Ramos (cell line): ENCODE measurements around the gene APBA2.

Experiments
- in situ Hi-C: fragments of 300-500 bp; cut with MboI; formaldehyde crosslinking; loops from one replicate; pipeline ENCODE4 v1.14.3; 2022; ENCODE audit warnings: low sequenced_read_pairs; ENCODE audit not compliant: unreplicated experiment

APBA2 gene

GRCh38 chr15:28952666-28953491 is 67.1 kb downstream of the APBA2 start:
- in situ Hi-C loops, result no loop called here

DNA sequence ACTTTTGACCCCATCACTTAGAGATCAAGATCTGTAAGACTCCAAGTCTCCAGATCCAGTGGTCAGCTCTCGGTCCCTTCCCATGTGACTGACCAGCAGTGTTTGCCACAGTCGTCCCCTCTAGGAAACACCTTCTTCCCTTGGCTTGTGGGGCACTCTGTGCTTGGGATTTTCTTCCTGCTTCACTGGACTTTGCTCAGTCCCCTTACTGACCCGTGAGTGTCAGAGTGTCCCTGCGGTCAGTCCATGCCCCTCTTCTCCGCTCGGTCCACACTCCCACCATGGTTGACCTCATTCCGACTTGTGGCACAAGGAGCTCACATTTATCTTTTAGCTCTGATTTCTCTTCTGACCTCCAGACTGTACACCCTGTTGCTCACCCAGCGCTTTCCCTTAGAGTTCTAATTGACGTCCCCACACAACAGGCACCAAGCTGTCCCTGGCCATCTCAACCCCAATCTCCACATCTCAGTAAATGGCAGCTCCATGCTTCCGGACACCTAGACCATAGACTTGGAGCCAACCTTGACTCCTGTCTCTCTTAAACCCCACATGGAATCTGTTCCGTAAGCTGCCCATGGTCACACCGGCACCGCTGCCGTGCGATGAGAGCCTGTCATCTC is 67.9 kb downstream of the APBA2 start:
- in situ Hi-C loops, result no loop called here

DNA sequence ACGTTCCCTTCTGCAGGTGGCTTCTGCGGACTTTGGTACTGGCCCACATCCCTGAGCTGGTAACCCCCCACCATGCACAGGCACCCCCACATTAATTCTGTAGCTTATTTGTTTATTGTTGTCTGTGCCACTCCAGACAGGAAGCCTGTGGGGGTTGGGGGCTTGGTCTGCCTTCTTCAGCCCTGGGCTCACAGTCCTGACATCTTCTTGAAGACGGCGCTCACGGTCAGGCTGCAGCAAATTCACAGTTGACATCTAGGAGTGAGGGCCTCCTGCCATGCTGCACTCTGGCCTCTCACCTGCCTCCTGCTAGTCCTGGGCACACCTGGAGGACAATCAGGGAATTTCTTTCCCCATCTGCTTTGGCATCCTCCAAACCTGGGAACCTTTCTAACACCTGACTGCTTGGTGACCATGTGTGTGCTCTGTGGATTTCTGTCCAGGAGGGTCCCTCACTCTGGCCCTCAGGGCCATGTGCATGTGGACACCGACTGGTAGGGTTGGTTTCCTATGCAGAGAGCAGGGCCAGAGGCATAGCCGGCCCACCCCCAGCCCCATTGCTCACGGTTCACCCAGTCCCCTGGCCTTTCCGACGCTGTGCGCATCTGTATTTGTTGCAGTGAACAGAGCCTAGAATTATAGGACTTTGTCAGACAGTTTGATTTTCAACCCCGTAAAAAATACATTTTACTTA is 68.8 kb downstream of the APBA2 start:
- in situ Hi-C loops, result no loop called here

DNA sequence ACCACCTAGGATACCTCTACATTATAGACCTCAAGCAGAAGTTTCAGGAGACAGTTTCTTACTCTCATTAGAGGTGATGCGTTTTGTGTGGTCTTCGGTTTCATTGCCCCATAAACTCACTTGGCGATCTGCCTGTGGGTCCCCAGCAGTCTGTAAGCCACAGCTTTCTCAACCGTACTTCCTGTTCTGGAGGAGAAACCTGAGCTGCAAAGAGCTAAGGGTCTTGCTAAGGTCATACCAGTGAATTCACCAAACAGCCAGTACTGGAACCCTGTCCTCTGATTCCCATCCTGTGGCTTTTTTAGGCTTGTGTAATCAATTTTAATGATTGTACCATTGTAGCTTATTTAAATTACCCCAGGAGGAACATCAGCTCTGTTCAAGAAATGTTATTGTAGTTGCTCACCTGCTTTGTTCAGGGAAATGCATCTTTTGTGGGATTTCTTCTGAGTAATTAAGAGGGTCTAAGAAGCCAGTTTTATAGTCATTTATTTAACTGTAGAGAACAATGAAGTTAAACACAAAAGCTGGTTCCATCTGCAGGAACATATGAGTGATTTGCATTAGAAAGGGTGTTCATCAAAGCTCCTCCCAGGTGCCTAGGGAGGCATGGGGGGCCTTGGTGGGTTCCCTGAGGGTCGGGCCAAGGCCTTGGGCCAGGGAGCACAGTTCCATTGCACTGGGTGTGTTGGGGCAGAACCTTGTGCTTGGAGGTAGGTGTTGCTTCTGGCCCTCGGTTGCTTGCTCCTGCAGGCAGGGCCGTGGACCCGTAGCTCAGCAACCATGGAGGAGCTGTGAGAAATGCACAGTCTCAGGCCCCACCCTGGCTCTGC is 69.6 kb downstream of the APBA2 start:
- in situ Hi-C loops, result no loop called here

GRCh38 chr15:28955993-28956421 is 70.2 kb downstream of the APBA2 start:
- in situ Hi-C loops, result no loop called here

GRCh38 chr15:28956491-28956890 is 70.7 kb downstream of the APBA2 start:
- in situ Hi-C loops, result no loop called here

DNA sequence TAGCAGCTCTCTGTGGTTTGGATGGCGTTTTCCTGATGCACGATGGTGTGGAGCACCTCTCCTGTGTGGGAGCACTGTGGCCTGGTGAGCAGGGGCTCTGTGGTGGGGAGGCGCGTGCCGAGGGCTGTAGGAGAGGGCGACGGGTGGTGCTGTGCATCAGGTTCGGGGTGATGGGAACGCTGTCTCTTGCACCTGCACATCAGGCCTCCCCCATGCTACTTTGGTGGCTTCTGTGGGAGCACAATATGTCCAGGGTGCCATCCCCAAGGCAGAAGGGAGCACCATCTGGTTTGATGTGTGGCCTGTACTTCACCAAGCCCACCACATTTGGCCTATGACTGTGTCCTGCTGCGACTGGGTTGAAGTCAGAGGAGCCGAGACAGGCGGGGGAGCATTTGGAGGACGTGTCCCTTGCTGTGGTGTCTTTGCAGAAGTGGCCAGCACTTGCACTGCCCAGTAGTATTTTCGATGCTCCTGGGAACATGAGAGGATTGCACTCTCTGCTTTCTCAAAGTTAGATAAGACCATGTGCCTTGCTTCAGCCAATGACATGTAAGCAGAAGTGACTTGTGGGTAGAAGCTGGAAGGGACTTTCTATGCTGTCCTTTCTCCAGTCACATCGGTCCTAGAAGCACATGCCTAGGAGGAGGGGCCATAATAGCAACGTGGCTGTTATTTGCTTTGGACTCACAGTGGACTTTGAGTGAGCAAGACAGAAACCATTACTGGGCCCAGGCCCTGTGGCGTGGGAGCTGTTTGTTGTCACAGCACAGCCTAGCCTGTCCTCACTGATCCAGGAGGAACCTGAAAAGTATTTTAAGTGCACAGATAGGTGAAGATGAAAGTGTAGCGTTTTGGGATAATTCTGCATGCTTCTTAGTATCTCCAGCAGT is 72.1 kb downstream of the APBA2 start:
- in situ Hi-C loops, result no loop called here

- in situ Hi-C loops, result no loop called here
Measured at GRCh38 chr15:28959326-28959725, 73.6 kb downstream of the APBA2 start.

DNA sequence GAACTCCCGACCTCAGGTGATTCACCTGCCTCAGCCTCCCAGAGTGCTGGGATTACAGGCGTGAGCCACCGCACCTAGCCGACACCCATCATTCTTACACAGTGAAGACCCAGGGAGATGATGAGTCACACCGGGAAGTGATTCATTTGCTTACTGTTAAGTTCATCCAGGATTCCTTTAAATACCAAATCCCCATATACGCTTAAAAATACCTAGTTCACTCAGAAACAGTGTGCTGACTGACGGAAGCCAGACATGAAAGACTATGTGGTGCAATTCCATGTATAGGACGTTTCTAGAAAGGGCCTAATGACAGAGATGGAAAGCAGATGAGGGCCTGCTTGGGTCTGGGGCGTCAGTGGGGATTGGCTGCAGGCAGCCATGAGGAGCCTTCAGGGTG is 75.2 kb downstream of the APBA2 start:
- in situ Hi-C loops, result no loop called here

GRCh38 chr15:28961391-28961790 is 75.6 kb downstream of the APBA2 start:
- in situ Hi-C loops, result no loop called here

- in situ Hi-C loops, result no loop called here
Measured at GRCh38 chr15:28962851-28963710, 77.3 kb downstream of the APBA2 start.

DNA sequence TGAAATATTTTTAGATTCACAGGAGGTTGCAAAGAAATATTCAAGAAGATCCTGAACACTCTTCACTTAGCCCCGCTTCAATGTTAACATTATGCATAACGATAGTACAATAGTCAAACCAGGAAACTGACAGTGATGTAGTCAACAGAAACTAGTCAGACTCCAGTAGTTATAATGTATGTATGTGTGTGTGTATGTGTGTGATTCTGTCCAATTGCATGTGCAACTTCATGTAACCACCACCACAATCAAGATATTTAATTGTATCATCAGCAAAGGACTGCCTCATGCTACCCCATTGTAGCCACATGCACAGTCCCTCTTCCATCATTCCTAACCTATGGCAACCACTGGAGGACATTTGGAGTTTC is 77.9 kb downstream of the APBA2 start:
- in situ Hi-C loops, result no loop called here

DNA sequence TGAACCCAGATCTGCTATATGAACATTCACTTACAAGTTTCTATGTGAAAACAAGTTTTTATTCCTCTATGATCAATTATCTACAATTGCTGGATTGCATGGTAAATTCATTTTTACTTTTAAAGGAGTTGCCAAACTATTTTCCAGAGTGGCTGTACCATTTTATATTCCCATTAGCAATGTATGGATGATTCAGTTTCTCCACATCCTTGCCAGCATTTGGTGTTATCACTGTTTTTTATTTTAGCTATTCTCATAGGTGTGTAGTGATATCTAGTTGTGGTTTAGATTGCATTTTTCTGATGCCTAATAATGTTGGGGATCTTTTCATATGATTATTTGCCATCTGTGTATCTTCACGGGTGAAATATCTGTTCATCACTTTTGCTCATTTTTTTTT is 78.3 kb downstream of the APBA2 start:
- in situ Hi-C loops, result no loop called here

DNA sequence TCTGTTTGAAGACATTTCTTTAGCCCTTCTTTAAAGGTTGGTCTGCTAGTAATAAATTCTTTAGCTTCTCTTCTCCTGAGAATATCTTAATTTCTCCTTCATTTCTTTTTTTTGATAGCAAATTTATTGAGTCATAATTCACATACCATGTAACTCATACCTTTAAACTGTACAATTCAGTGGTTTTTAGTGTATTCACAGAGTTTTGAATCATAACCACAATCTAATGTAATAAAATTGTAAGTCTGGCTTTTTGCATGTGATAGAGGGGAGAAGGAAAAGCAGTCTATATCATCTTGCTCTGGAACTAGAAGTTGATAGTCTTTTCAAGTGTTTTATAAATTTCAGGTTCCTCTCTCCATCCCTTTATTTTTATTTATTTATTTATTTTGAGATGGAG is 81.3 kb downstream of the APBA2 start:
- in situ Hi-C loops, result no loop called here

DNA sequence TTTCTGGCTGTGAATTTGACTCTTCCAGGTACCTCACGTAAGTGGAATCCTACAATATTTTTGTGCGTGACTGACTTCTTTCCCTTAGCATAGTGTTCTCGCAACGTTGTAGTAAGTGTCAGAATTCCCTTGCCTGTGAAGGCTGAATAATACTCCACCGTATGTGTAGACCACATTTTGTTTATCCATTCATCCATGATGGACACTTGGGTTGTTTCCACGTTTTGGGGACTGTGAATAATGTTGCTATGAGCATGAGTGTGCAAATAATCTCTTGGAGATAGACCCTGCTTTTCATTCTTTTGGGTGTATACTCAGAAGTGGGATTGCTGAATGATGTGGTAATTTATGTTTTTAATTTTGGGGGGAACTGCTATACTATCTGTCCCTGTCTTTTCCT is 82.2 kb downstream of the APBA2 start:
- in situ Hi-C loops, result no loop called here

DNA sequence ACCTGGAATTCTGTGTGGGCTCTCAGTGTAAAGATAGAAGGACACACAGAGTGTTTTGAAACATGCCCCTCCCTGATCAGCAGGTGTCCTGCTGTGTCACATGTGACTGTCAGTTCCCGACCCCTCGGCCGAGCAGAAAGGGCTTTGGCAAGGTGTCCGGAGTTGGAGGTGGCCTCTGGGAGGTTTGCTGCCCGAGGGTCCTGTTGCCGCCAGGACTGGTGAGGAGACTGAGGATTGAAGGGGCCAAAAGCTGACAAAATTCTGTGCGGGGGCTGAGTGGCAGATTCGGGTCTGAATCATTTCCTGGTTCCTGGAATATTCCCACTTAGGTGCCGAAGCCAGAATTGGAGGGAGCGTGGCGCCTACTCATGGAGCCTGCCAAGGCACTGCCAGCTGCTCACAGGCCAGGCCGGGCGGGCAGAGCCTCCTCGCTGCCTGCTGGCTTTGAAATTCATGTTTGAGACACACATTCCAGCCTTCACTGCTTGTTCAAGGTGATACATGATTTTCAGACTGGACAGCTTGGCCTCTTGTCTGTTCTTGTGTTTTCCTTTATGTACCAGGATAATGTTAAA is 83.8 kb downstream of the APBA2 start:
- in situ Hi-C loops, result loop anchor here (10.0 kb wide), 1 partner anchor 65 kb away; no protein-coding TSS in a partner anchor

DNA sequence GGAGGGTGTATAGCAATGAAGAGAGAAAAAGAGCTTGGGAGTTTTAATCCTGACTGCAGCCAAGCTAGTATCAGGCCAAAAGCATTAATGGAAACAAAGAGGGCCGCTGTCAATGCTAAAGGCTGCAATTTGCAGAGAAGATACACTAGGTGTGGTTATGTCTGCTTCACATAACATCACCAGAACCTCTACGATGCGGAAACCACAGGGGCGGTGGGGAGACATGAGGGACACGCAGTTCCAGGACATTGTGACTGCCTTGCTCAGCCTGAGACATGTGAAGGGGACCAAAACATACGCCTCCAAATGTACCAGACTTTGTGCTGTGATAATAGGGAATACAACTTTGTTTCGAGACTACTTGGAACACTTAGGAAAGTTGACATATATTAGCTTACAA is 88.4 kb downstream of the APBA2 start:
- in situ Hi-C loops, result loop anchor here (10.0 kb wide), 1 partner anchor 61 kb away; no protein-coding TSS in a partner anchor

DNA sequence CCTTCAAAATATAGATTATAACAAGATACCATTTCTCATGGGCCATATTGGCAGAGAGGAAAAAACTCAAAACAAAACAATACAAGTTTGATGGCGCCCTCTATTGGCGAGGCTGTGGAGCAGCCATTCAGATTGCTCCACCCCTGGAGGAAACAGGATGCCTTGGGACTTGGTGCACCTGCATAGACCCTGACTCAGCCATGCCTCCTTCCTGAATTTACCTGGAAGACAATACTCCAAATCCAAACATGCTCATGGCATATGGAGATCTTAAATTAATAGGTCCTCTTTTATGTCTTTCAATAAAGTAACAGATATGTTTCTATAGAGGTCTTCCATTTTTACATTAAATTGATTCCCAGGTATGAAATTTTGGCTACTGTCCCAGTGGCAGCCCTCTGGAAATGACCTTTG is 90.0 kb downstream of the APBA2 start:
- in situ Hi-C loops, result loop anchor here (10.0 kb wide), 1 partner anchor 59 kb away; no protein-coding TSS in a partner anchor
